Measurements from ENCODE around the gene RDM1. TPM values are rescaled to one million over a fixed set of nuclear protein-coding genes. Genes with fewer than 3 reads are reported as not detected.

The RDM1 gene
- total RNA-seq, 2 donors from 2014 or later: not detected

- TF ChIP-seq CTCF (IDR thresholded peaks at IDR 0.05): no peak
- Histone ChIP-seq H3K9me3 (no peaks in the 10 kb centered on the region), H3K4me3 (no peak overlapping the region)
Measured at GRCh38 chr17:35877345-35878029, 53.1 kb downstream of the RDM1 start.

GRCh38 chr17:35876534-35876933, 54.0 kb downstream of the RDM1 start:
- no peak for DNase-seq (ENCODE audit: low spot score)
- Histone ChIP-seq H3K27ac (no peak overlapping the region), H3K27me3 (no peaks in the 10 kb centered on the region), H3K36me3 (no peaks in the 10 kb centered on the region), H3K9me3 (no peaks in the 10 kb centered on the region), H3K4me1 (no peaks in the 10 kb centered on the region), H3K4me3 (no peak overlapping the region)
- TF ChIP-seq CTCF (IDR thresholded peaks at IDR 0.05): no peak

More at GRCh38 chr17:35877345-35878029, 53.1 kb downstream of the RDM1 start:
- Histone ChIP-seq H3K4me1 (no peaks in the 10 kb centered on the region), H3K27me3 (no peaks in the 10 kb centered on the region), H3K27ac (no peak overlapping the region), H3K36me3 (no peaks in the 10 kb centered on the region)
- DNase-seq (ENCODE audit: low spot score): no peak

GRCh38 chr17:35875800-35876139, 54.8 kb downstream of the RDM1 start:
- TF ChIP-seq CTCF (IDR thresholded peaks at IDR 0.05): no peak
- H3K4me3 ChIP-seq: no peak overlapping the region
- H3K4me1 ChIP-seq: no peaks in the 10 kb centered on the region
- no peaks in the 10 kb centered on the region for H3K36me3 ChIP-seq
- no peaks in the 10 kb centered on the region for H3K27me3 ChIP-seq
- no peaks in the 10 kb centered on the region for H3K9me3 ChIP-seq
- no peak overlapping the region for H3K27ac ChIP-seq
- DNase-seq (ENCODE audit: low spot score): no peak

GRCh38 chr17:35875072-35875799, 55.3 kb downstream of the RDM1 start:
- H3K36me3 ChIP-seq: no peaks in the 10 kb centered on the region
- no peaks in the 10 kb centered on the region for H3K4me1 ChIP-seq
- H3K9me3 ChIP-seq: no peaks in the 10 kb centered on the region
- no peak for TF ChIP-seq CTCF (IDR thresholded peaks at IDR 0.05)
- no peak overlapping the region for H3K27ac ChIP-seq
- no peak overlapping the region for H3K4me3 ChIP-seq
- no peaks in the 10 kb centered on the region for H3K27me3 ChIP-seq
- DNase-seq (ENCODE audit: low spot score): no peak

- Histone ChIP-seq H3K36me3 (no peaks in the 10 kb centered on the region), H3K27ac (no peak overlapping the region), H3K4me3 (no peak overlapping the region), H3K4me1 (no peaks in the 10 kb centered on the region), H3K27me3 (no peaks in the 10 kb centered on the region), H3K9me3 (no peaks in the 10 kb centered on the region)
- no peak for DNase-seq (ENCODE audit: low spot score)
- TF ChIP-seq CTCF (IDR thresholded peaks at IDR 0.05): no peak
Measured at GRCh38 chr17:35872196-35872980, 58.2 kb downstream of the RDM1 start.
